HEK293 (cell line): ENCODE results near the gene MBNL2.

Experiments
- CTCF ChIA-PET: fragments of 350-600 bp; formaldehyde crosslinking; extraction: SDS; loops from one replicate; lab custom pipeline; 2021; ENCODE audit warnings: antibody characterized with exemption; lab: Yijun Ruan, JAX
- POLR2A ChIA-PET: fragments of 300-600 bp; formaldehyde crosslinking; extraction: SDS; loops from one replicate; lab custom pipeline; 2020; ENCODE audit warnings: antibody characterized with exemption, inconsistent platforms; lab: Yijun Ruan, JAX
- H3K27ac ChIP-seq: fragments of 200-500 bp; sonication (Bioruptor generic); 2 replicates; pipeline ENCODE4 v1.5.1; 2014; ENCODE audit warnings: low read depth, low read length, control low read depth, inconsistent platforms; ENCODE audit errors: extremely low read depth
- H3K36me3 ChIP-seq, 2 experiments: fragments of 200-500 bp in 1 of 2; sonication (Bioruptor generic) in 1 of 2; 1 replicate in 1 of 2; 2 replicates in 1 of 2; pipeline ENCODE4 v1.5.1; 2014 to 2017; ENCODE audit warnings: inconsistent platforms in 2 of 2, low read length in 2 of 2; ENCODE audit not compliant: control insufficient read depth in 2 of 2, insufficient read depth in 1 of 2
- H3K4me1 ChIP-seq: fragments of 200-500 bp; sonication (Bioruptor generic); 2 replicates; pipeline ENCODE4 v1.5.1; 2014; ENCODE audit warnings: mild to moderate bottlenecking, low read length, inconsistent platforms; ENCODE audit not compliant: control insufficient read depth, insufficient read depth
- H3K4me3 ChIP-seq: 2 replicates; pipeline ENCODE4 v1.5.1; 2011; ENCODE audit warnings: low read depth, mild to moderate bottlenecking, control low read depth, low read length, moderate library complexity
- H3K9me3 ChIP-seq: fragments of 200-500 bp; sonication (Bioruptor generic); 2 replicates; pipeline ENCODE4 v1.5.1; 2014; ENCODE audit warnings: low read depth, low read length, inconsistent platforms; ENCODE audit not compliant: control insufficient read depth, insufficient read depth
- BCL11B ChIP-seq: fragments of 450-650 bp; formaldehyde crosslinking; IDR thresholded peaks from 2 replicates; pipeline ENCODE4 v1.5.1; 2016; ENCODE audit warnings: low read depth, missing biosample characterization, missing genetic modification characterization
- CTCF ChIP-seq: fragments of 450-650 bp; formaldehyde crosslinking; IDR thresholded peaks from 2 replicates; pipeline ENCODE4 v1.5.1; 2016; ENCODE audit warnings: missing biosample characterization, missing genetic modification characterization
- KLF8 ChIP-seq: fragments of 450-650 bp; formaldehyde crosslinking; IDR thresholded peaks from 2 replicates; pipeline ENCODE4 v1.5.1; 2016; ENCODE audit warnings: missing biosample characterization, missing genetic modification characterization
- RBAK ChIP-seq: fragments of 450-650 bp; formaldehyde crosslinking; IDR thresholded peaks from 2 replicates; pipeline ENCODE4 v1.5.1; 2016; ENCODE audit warnings: missing biosample characterization, missing genetic modification characterization
- SCRT2 ChIP-seq: fragments of 450-650 bp; formaldehyde crosslinking; IDR thresholded peaks from 2 replicates; pipeline ENCODE4 v1.5.1; 2016; ENCODE audit warnings: missing biosample characterization, missing genetic modification characterization
- SP7 ChIP-seq: fragments of 450-650 bp; formaldehyde crosslinking; IDR thresholded peaks from 2 replicates; pipeline ENCODE4 v1.5.1; 2016; ENCODE audit warnings: missing biosample characterization, missing genetic modification characterization
- YY2 ChIP-seq: fragments of 450-650 bp; formaldehyde crosslinking; IDR thresholded peaks from 2 replicates; pipeline ENCODE4 v1.5.1; 2016; ENCODE audit warnings: missing biosample characterization, missing genetic modification characterization
- ZFP41 ChIP-seq: fragments of 450-650 bp; formaldehyde crosslinking; IDR thresholded peaks from 2 replicates; pipeline ENCODE4 v1.5.1; 2016; ENCODE audit warnings: missing biosample characterization, missing genetic modification characterization, borderline replicate concordance
- ZIC2 ChIP-seq: fragments of 450-650 bp; formaldehyde crosslinking; IDR thresholded peaks from 2 replicates; pipeline ENCODE4 v1.5.1; 2016; ENCODE audit warnings: missing biosample characterization, missing genetic modification characterization
- ZNF175 ChIP-seq: fragments of 450-650 bp; formaldehyde crosslinking; IDR thresholded peaks from 2 replicates; pipeline ENCODE4 v1.5.1; 2016; ENCODE audit warnings: missing biosample characterization, missing genetic modification characterization
- ZNF214 ChIP-seq: fragments of 450-650 bp; formaldehyde crosslinking; IDR thresholded peaks from 2 replicates; pipeline ENCODE4 v1.5.1; 2017; ENCODE audit warnings: missing biosample characterization, mild to moderate bottlenecking, missing genetic modification characterization, borderline replicate concordance
- ZNF239 ChIP-seq: fragments of 450-650 bp; formaldehyde crosslinking; IDR thresholded peaks from 2 replicates; pipeline ENCODE4 v1.5.1; 2016; ENCODE audit warnings: missing biosample characterization, missing genetic modification characterization
- ZNF311 ChIP-seq: fragments of 450-650 bp; formaldehyde crosslinking; IDR thresholded peaks from 2 replicates; pipeline ENCODE4 v1.5.1; 2017; ENCODE audit warnings: missing biosample characterization, missing genetic modification characterization, borderline replicate concordance
- ZNF341 ChIP-seq: fragments of 450-650 bp; formaldehyde crosslinking; IDR thresholded peaks from 2 replicates; pipeline ENCODE4; 2016; ENCODE audit warnings: low read depth, missing biosample characterization, missing genetic modification characterization
- ZNF521 ChIP-seq: fragments of 450-650 bp; formaldehyde crosslinking; IDR thresholded peaks from 2 replicates; pipeline ENCODE4 v1.5.1; 2017; ENCODE audit warnings: missing biosample characterization, mild to moderate bottlenecking, missing genetic modification characterization
- ZNF585B ChIP-seq: fragments of 450-650 bp; formaldehyde crosslinking; IDR thresholded peaks from 2 replicates; pipeline ENCODE4 v1.5.1; 2016; ENCODE audit warnings: missing biosample characterization, missing genetic modification characterization
- ZNF677 ChIP-seq: fragments of 450-650 bp; IDR thresholded peaks from 2 replicates; pipeline ENCODE4 v1.5.0; 2018; ENCODE audit warnings: missing biosample characterization, mild to moderate bottlenecking, missing genetic modification characterization, moderate library complexity
- ZNF785 ChIP-seq: fragments of 450-650 bp; formaldehyde crosslinking; IDR thresholded peaks from 2 replicates; pipeline ENCODE4 v1.5.1; 2016; ENCODE audit warnings: missing biosample characterization, missing genetic modification characterization
- ZSCAN18 ChIP-seq: fragments of 450-650 bp; formaldehyde crosslinking; IDR thresholded peaks from 2 replicates; pipeline ENCODE4 v1.5.1; 2016; ENCODE audit warnings: missing biosample characterization, missing genetic modification characterization
- TF ChIP-seq, protein P1 (sequence below): fragments of 450-650 bp; formaldehyde crosslinking; conservative IDR thresholded peaks from 2 replicates; pipeline ENCODE4 v1.5.1; 2016; ENCODE audit warnings: low read depth, missing biosample characterization, missing genetic modification characterization
- TF ChIP-seq, protein P2 (sequence below): fragments of 450-650 bp; formaldehyde crosslinking; IDR thresholded peaks from 2 replicates; pipeline ENCODE4 v1.5.1; 2016; ENCODE audit warnings: missing biosample characterization, missing genetic modification characterization
- TF ChIP-seq, protein P3 (sequence below): fragments of 450-650 bp; formaldehyde crosslinking; IDR thresholded peaks from 2 replicates; pipeline ENCODE4 v1.5.1; 2016; ENCODE audit warnings: missing biosample characterization, missing genetic modification characterization

Gene MBNL2

GRCh38 chr13:97238432-97238831, 16.3 kb downstream of the MBNL2 start (continued):
- TF ChIP-seq ZSCAN18 (no peak), ZNF521 (no peak), ZIC2 (tag by site-specific recombination) (no peak), ZNF585B (tag by site-specific recombination) (no peak), RBAK (tag by site-specific recombination) (no peak), SCRT2 (tag by site-specific recombination) (no peak), BCL11B (tag by site-specific recombination) (no peak), ZFP41 (no peak), ZNF175 (no peak)
- TF ChIP-seq, protein P1, sequence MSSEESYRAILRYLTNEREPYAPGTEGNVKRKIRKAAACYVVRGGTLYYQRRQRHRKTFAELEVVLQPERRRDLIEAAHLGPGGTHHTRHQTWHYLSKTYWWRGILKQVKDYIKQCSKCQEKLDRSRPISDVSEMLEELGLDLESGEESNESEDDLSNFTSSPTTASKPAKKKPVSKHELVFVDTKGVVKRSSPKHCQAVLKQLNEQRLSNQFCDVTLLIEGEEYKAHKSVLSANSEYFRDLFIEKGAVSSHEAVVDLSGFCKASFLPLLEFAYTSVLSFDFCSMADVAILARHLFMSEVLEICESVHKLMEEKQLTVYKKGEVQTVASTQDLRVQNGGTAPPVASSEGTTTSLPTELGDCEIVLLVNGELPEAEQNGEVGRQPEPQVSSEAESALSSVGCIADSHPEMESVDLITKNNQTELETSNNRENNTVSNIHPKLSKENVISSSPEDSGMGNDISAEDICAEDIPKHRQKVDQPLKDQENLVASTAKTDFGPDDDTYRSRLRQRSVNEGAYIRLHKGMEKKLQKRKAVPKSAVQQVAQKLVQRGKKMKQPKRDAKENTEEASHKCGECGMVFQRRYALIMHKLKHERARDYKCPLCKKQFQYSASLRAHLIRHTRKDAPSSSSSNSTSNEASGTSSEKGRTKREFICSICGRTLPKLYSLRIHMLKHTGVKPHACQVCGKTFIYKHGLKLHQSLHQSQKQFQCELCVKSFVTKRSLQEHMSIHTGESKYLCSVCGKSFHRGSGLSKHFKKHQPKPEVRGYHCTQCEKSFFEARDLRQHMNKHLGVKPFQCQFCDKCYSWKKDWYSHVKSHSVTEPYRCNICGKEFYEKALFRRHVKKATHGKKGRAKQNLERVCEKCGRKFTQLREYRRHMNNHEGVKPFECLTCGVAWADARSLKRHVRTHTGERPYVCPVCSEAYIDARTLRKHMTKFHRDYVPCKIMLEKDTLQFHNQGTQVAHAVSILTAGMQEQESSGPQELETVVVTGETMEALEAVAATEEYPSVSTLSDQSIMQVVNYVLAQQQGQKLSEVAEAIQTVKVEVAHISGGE, result no peak

GRCh38 chr13:97238883-97239282, 16.8 kb downstream of the MBNL2 start:
- POLR2A ChIA-PET, result no interaction called here
- 0 out of 2 replicates have a peak, but pooled peaks cover 4% of the 10 kb centered on the region for H3K4me1 ChIP-seq

More at GRCh38 chr13:97238883-97239282, 16.8 kb downstream of the MBNL2 start:
- Histone ChIP-seq H3K27ac (no peak overlapping the region), H3K36me3 (no peaks in the 10 kb centered on the region), H3K9me3 (no peaks in the 10 kb centered on the region), H3K4me3 (no peak overlapping the region)
- no peak for TF ChIP-seq KLF8 (tag by site-specific recombination)
- no peak for TF ChIP-seq ZNF785
- TF ChIP-seq SCRT2 (tag by site-specific recombination), result no peak
- TF ChIP-seq YY2 (tag by site-specific recombination), result no peak
- no peak for TF ChIP-seq ZNF677 (tag by site-specific recombination)
- no peak for TF ChIP-seq CTCF (tag by site-specific recombination)
- TF ChIP-seq, protein P2, sequence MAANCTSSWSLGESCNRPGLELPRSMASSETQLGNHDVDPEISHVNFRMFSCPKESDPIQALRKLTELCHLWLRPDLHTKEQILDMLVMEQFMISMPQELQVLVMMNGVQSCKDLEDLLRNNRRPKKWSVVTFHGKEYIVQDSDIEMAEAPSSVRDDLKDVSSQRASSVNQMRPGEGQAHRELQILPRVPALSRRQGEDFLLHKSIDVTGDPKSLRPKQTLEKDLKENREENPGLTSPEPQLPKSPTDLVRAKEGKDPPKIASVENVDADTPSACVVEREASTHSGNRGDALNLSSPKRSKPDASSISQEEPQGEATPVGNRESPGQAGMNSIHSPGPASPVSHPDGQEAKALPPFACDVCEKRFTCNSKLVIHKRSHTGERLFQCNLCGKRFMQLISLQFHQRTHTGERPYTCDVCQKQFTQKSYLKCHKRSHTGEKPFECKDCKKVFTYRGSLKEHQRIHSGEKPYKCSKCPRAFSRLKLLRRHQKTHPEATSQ, result no peak
- TF ChIP-seq ZNF239 (tag by site-specific recombination), result no peak
- TF ChIP-seq ZNF311 (tag by site-specific recombination), result no peak
- TF ChIP-seq, protein P1, result no peak
- no peak for TF ChIP-seq ZNF214 (tag by site-specific recombination)
- no peak for TF ChIP-seq SP7 (tag by site-specific recombination)
- TF ChIP-seq, protein P3, sequence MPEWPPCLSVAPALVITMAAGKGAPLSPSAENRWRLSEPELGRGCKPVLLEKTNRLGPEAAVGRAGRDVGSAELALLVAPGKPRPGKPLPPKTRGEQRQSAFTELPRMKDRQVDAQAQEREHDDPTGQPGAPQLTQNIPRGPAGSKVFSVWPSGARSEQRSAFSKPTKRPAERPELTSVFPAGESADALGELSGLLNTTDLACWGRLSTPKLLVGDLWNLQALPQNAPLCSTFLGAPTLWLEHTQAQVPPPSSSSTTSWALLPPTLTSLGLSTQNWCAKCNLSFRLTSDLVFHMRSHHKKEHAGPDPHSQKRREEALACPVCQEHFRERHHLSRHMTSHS (tag by site-specific recombination), result no peak
- no peak for TF ChIP-seq ZNF341 (tag by site-specific recombination)
- TF ChIP-seq ZNF585B (tag by site-specific recombination), result no peak
- CTCF ChIA-PET, result interaction anchor here (0.6 kb wide), 1 partner anchor 103 kb away, joined by 4 read pairs; no protein-coding TSS in a partner anchor
